GM18505 (cell line): Measurements from ENCODE around the gene BCO1.

Source experiments
- ATAC-seq: cut with Tn5 transposase; IDR thresholded peaks from one replicate; pipeline ENCODE4 v1.9.1; 2021; ENCODE audit not compliant: unreplicated experiment
- POLR2A ChIP-seq: IDR thresholded peaks from 4 replicates; pipeline ENCODE4 v1.6.1; 2011; ENCODE audit warnings: borderline replicate concordance; ENCODE audit not compliant: insufficient read depth, insufficient read length; ENCODE audit errors: extremely low read depth

Gene BCO1

GRCh38 chr16:81327447-81328196 lies 89.1 kb downstream of the BCO1 start:
- no peak for ATAC-seq
- no peak for TF ChIP-seq POLR2A

- ATAC-seq, result no peak
- TF ChIP-seq POLR2A, result no peak
These were observed 91.5 kb downstream of the BCO1 start for GRCh38 chr16:81329947-81330346.

- ATAC-seq, result no peak
- no peak for TF ChIP-seq POLR2A
These were observed 94.9 kb downstream of the BCO1 start for GRCh38 chr16:81333356-81333755.

GRCh38 chr16:81335669-81336068 lies 97.2 kb downstream of the BCO1 start:
- no peak for ATAC-seq
- no peak for TF ChIP-seq POLR2A

GRCh38 chr16:81337097-81337496 lies 98.6 kb downstream of the BCO1 start:
- TF ChIP-seq POLR2A, result no peak
- ATAC-seq, result no peak
